HG03469 (cell line): ENCODE measurements around the gene IL15.

Source experiments
- ATAC-seq: cut with Tn5 transposase; IDR thresholded peaks from one replicate; pipeline ENCODE4 v1.9.1; 2021; ENCODE audit warnings: mild to moderate bottlenecking, moderate library complexity, moderate number of reproducible peaks; ENCODE audit not compliant: unreplicated experiment

IL15 gene

DNA sequence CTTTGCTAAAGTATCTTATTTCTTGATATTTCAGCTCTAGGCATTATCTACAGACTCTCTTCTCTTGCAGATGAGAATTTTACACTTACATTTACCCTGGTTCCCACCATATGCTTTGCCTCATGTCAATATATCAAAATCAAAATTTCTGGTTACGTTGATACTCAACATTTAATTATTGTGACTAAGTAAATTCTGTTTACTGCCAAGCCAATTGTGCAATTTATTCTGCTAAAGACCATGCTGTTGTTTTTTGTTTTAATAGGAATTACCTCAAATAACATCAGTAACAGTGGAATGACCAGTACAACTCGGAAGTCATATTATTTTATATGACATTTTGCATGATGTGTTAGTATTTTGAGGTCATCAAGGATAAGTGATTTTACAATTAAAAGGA is 125.5 kb downstream of the IL15 start:
- no peak for ATAC-seq

DNA sequence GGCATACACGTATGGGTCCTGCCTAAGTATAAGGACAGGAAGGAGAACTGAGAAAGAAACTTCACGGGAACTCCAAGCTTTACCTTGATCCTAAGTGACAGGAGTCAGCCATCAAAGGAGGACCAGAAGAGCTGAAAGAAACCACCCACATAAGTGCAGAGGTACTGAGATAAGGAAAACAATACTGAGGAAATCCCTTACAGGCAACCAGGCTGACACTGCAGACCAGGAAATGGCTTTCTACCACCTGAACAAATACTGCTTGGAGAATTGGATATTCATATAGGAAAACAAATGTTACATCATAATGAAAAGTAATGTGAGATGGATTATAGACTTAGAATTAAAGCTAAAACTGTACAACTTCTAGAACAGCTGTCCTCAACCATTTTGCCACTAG is 127.0 kb downstream of the IL15 start:
- no peak for ATAC-seq

DNA sequence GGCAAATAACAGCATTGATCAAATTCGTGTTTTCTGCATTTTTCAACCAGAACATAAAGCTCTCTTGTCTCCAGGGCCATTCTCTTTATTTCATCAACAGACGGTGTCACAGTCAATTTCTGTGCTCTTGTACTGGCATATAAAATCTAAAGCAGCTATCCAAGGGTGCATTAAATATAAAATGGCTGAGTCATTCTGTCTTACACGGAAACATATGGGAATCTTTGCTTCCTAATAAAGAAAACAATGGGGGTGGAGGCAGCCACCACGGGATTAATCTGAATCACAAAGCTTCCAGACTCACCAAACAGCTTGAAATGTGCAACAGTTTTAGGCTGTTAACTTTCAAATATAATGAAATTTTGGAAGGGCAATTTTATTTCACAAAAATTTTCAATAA is 132.6 kb downstream of the IL15 start:
- ATAC-seq: no peak

DNA sequence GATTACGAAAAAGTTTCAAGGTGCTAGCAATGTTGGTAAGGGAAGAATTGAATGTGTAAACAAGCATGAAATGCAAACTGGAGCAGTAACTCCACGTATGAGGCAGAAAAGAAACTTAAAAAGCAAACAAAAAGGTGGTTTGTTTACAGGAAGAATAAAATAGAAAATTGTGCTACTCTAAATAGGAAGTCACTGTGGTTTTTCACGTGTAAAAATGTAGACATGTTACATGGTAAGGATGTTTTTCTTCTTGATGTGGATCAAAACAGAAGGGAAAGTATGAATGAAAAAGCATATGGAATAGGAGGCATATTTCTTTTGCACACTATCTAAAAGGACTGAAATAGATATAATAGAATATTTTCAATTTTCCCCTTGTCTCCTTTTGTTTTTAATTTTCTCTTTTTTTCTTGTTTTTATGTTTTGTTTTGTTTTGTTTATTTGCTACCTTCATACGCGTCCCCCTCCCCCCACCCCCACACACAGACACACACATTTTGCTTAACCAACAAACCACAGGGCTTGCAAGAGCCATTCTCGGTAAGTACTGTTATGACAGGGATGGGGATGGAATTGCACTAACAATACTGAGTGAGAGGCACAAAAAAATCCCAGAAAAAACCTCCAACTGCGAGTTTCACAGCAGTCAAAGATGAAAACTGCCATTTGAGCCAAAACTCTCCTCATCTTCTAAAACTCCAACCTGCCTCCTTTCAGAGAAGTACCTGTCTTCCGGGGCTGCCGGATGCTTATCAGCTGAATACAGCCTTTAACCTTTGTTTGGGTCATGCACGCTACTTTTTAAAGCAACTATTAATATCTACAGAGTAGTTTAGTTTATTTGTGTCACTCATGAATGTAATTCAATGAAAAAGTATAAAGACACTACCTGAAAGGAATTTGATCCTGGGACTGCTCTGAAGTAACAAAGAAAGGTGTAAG is 135.8 kb downstream of the IL15 start:
- ATAC-seq: peak; percentile 73

DNA sequence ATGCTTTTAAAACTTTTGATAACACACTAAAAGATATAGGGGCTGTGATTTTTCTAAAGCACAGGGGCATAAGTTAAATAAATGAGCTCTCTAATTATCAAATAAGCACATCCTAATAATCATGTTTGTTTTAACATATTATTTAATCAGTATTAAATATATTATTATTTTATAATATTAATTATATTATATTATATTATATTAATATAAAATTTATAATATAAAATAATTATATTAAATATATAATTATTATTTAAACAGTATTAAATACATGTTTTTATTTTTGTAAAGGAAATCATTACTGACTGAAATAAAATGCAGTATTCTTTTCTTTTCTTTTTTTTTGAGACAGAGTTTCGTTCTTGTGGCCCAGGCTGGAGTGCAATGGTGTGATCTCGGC is 136.5 kb downstream of the IL15 start:
- no peak for ATAC-seq

DNA sequence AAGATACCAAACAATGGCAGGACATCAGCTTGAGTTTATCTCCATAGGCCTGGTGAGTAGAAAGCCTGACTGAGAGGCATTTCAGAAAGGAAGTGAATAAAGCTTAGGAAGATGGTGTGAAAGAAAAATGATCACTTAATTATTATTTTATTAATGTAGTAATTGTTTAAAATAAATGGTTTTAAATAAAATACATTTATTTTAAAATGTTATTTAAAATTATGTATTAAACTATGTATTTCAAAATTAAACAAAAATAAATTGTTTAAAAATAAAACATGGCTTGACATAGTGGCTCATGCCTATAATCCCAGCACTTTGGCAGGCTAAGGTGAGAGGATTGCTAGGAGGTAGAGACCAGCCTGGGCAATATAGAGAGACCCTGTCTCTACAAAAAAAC is 145.8 kb downstream of the IL15 start:
- no peak for ATAC-seq
